NCI-H1417 (cell line): ENCODE measurements around the gene DSCAML1.

Experiments used
- DNase-seq, 3 experiments: peaks; one replicate each; lab custom pipeline; 2025; lab: John Stamatoyannopoulos, UW

The DSCAML1 gene

GRCh38 chr11:117381481-117382387, 415.3 kb downstream of the DSCAML1 start:
- no peak for DNase-seq

GRCh38 chr11:117380676-117381075, 416.3 kb downstream of the DSCAML1 start:
- DNase-seq, result no peak

- no peak for DNase-seq
These were observed 417.8 kb downstream of the DSCAML1 start for GRCh38 chr11:117378976-117379865.
